Heart right ventricle (tissue), 16 donors: ENCODE results near the gene SLC7A8. TPM values are rescaled to one million over a fixed set of nuclear protein-coding genes. Genes with fewer than 3 reads are reported as not detected.
"Not testable (repeated sequence)": the region's sequence is repeated elsewhere in the genome, so short reads cannot be mapped to it uniquely, and the experiment has no call there.

Experiments used
- ATAC-seq, 8 donors: fragments of 200-7000 bp; cut with Tn5 transposase; one replicate each; pipeline ENCODE4 v1.9.1; 2020; ENCODE audit warnings: mild to moderate bottlenecking in 8 of 8, moderate library complexity in 8 of 8, moderate number of reproducible peaks in 1 of 8
- DNase-seq, 2 donors: peaks; one replicate each; pipeline ENCODE4 v3.0.0-alpha.2; 2020
- H3K27ac ChIP-seq, 10 donors: fragments of 200-600 bp; sonication (generic) in 2 of 10; one replicate each; pipeline versions ENCODE4 v1.5.0 to v1.8.0; 2020 to 2022; ENCODE audit warnings: mild to moderate bottlenecking in 3 of 10
- H3K27me3 ChIP-seq, 7 donors: fragments of 200-600 bp; one replicate each; pipeline ENCODE4 v1.8.0; 2021 to 2022; ENCODE audit warnings: mild to moderate bottlenecking in 2 of 7
- H3K36me3 ChIP-seq, 9 donors: fragments of 200-600 bp; sonication (generic) in 1 of 9; one replicate each; pipeline versions ENCODE4 v1.5.0 to v1.8.0; 2020 to 2022; ENCODE audit warnings: mild to moderate bottlenecking in 2 of 9
- H3K4me1 ChIP-seq, 9 donors: fragments of 200-600 bp; sonication (generic) in 1 of 9; one replicate each; pipeline versions ENCODE4 v1.5.0 to v1.8.0; 2020 to 2022; ENCODE audit warnings: mild to moderate bottlenecking in 4 of 9
- H3K4me3 ChIP-seq, 10 donors: fragments of 200-600 bp; sonication (generic) in 2 of 10; one replicate each; pipeline versions ENCODE4 v1.5.0 to v1.8.0; 2020 to 2022; ENCODE audit warnings: mild to moderate bottlenecking in 7 of 10, moderate library complexity in 2 of 10
- H3K9me3 ChIP-seq, 11 donors: fragments of 200-600 bp in 10 of 11; sonication (generic) in 2 of 11; one replicate each; pipeline versions ENCODE4 v1.5.0 to v1.8.0; 2013 to 2022; ENCODE audit warnings: mild to moderate bottlenecking in 2 of 11, control low read depth in 1 of 11, moderate library complexity in 1 of 11
- CTCF ChIP-seq, 9 donors: fragments of 200-600 bp; sonication (generic) in 2 of 9; IDR thresholded peaks; one replicate each; pipeline versions ENCODE4 v1.5.0 to v1.8.0; 2021 to 2022; ENCODE audit warnings: antibody characterized with exemption in 9 of 9, mild to moderate bottlenecking in 5 of 9, moderate library complexity in 1 of 9
- WGBS, 2 donors: extraction: QIAGEN DNeasy Blood & Tissue Kit; methylation state at CpG; one replicate each; pipeline ENCODE4 v1.1.7; 2013; ENCODE audit warnings: inconsistent platforms in 1 of 2; 5-methylcytosine and 5-hydroxymethylcytosine counted together
- intact Hi-C, 10 donors: fragments of 100-400 bp; cut with DNase I; formaldehyde crosslinking; loops; one replicate each; pipeline versions ENCODE4 v1.11.1 to v1.14.2; 2022
- polyA plus RNA-seq, 2 donors: library from polyadenylated mRNA; stranded (reverse); fragments of 200-250 nt; gene quantifications; one replicate each; pipeline ENCODE4 v1.2.3, GENCODE V29; 2013
- total RNA-seq, 10 donors: library from RNA; stranded (reverse); fragmentation: NEBNext Ultra II Directional in 3 of 10; extraction: Animal tissue kit (Norgen Biotek cat#: 25700) in 3 of 10; gene quantifications; one replicate each; pipeline versions ENCODE4 v1.2.1 to v1.2.4, GENCODE V29; 2021 to 2023
- donor health status: Arrhythmogenic right ventricular cardiomyopathy.
- donor health status: ischemic (EF 13 %, LVEDD 7.1; RV severe dilation, severe dysfunction).
- donor health status: healthy with polysubstance abuse.
- donor health status: DM: no; HTN: yes; CAD: no.
- donor health status: DM: no; HTN: no; CAD: no.
- donor health status: ischemic (EF 25% LVEDD 6.9; RV normal size, moderate dysfunction).
- donor health status: ischemic (EF 25% LVEDD 5.7; RV mildly dilated, moderate dysfunction).
- donor health status: healthy.
- donor health status: DM: yes; HTN: yes; CAD: no.
- donor health status: Ischemic cardiomyopathy.
- donor health status: ischemic (EF 35%, LVEDD 5.7; RV mildly dilated, moderate dysfunction).
- donor health status: nonischemic (EF 11% LVEDD 7.7; RV severe dilation, severe dysfunction).
- donor health status: DM: yes; HTN: yes; CAD: no.
- donor health status: PGD.
- donor health status: ischemic (EF 29% LVEDD 5.4; RV normal size, mild dysfunction).
- donor health status: nonischemic (EF 23%, LVEDD 6.1; RV moderate dilation, normal function).

The SLC7A8 gene
- total and polyA plus RNA-seq, 12 donors, result 5.9 to 14.9 (median 9.6) TPM

GRCh38 chr14:23113431-23114119 is 69.9 kb downstream of the SLC7A8 start:
- intact Hi-C loops, result no loop called here
- Histone ChIP-seq H3K36me3 (no peaks in the 10 kb centered on the region), H3K27ac (peak overlapping the region in 1 of 10 donors; percentile 42), H3K27me3 (peaks cover 0 to 29% (median 7%) of the 10 kb centered on the region in 7 donors), H3K4me3 (no peak overlapping the region), H3K9me3 (no peaks in the 10 kb centered on the region), H3K4me1 (peaks cover 0 to 36% (median 0%) of the 10 kb centered on the region in 9 donors)
- WGBS, 2 donors, result 37 to 59% methylated on average over 10 of the region's 10 CpGs
- no peak for TF ChIP-seq CTCF (IDR thresholded peaks at IDR 0.05)
- DNase-seq (no peak), ATAC-seq (peak in 6 of 8 donors; percentile 6 to 41 (median 20))

DNA sequence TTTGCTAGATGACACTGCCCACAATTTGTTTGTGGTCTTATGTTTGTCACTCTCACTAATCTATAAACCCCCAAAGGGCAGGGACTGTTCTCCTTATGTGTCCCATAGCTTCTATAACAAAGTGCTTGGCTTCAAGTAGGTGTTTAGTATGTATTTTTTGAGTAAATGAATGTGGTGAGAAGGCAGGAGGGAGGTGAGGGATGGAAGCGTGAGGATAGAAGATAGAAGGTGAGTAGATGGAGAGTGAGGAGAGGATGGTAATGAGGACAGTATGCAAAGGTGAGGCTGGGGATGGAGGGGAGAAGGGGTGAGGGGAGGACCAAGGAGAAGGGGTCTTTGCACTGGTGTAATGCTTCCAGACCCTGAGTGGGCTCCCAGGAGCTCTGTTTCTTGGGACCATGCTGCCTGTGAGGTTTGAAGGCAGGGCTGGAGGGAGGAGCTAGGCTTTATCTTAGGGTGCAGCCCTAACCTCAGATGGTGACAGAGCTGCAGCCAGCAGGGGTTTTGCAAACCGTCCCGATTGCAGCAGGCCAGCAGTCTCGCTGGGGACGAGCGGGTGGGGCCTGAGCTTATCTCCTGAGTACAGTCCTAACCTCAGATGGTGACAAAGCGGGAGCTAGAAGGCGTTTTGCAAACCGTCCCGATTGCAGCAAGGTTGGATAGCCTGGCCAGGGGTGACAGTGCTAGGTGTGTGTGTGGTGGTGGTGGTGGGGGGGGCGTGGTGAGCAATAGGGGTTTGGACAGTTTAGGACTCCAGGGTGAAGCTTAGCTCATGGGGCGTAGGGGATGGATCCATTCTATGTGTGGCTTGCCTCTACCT is 70.9 kb downstream of the SLC7A8 start:
- DNase-seq (no peak), ATAC-seq (peak in 2 of 8 donors; percentile 34 to 42)
- H3K9me3 ChIP-seq, result no peaks in the 10 kb centered on the region
- 48 to 51% methylated on average over 12 of the region's 12 CpGs for WGBS, 2 donors
- peak overlapping the region in 1 of 10 donors; percentile 42 for H3K27ac ChIP-seq
- H3K27me3 ChIP-seq, result peaks cover 0 to 27% (median 7%) of the 10 kb centered on the region in 7 donors
- H3K36me3 ChIP-seq, result no peaks in the 10 kb centered on the region
- H3K4me1 ChIP-seq, result peaks cover 0 to 32% (median 0%) of the 10 kb centered on the region in 9 donors
- intact Hi-C loops, result no loop called here
- TF ChIP-seq CTCF (IDR thresholded peaks at IDR 0.05), result no peak
- H3K4me3 ChIP-seq, result no peak overlapping the region

DNA sequence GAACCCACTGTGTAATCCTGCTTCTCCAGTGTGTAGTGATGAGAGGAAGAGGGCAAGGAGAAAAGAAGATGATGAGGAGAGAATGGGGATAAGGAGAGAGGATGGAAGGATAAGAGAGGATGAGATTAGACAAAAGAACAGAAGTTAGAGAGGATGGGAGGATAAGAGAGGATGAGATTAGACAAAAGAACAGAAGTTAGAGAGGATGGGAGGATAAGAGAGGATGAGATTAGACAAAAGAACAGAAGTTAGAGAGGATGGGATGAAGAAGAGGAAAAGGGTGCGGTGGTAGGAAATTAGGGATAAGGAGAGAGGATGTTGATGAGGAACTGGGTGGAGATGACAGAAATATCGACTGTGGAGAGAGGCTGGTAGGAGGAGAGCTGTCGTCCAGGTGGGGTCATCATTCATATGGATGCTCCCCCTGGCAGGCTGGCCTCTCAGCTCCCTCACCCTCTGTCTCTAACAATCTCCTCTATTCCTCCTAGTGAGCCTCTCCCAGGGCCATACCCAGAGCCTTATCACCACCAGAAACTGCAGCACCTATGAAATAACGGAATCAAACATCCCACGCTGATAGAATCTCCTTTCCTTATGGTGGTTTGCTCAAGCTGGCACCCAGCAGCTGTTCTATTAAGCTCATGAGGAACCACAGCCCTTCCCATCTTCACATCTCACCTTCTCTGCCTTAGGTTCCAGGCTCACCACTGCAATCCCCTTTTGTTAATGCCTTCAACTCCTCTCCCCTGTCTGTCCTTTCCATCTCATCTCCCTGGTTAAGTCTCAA is 72.7 kb downstream of the SLC7A8 start:
- Histone ChIP-seq H3K4me1 (peaks cover 0 to 36% (median 1%) of the 10 kb centered on the region in 9 donors), H3K27me3 (peaks cover 0 to 24% (median 7%) of the 10 kb centered on the region in 7 donors), H3K9me3 (no peaks in the 10 kb centered on the region), H3K27ac (no peak overlapping the region), H3K4me3 (no peak overlapping the region), H3K36me3 (no peaks in the 10 kb centered on the region)
- intact Hi-C loops, result loop anchor here in 1 of 10 donors (2.0 kb wide), 1 partner anchor 42 kb away; no protein-coding TSS in a partner anchor
- DNase-seq, result no peak
- no peak for ATAC-seq
- WGBS, 2 donors, result 59 to 67% methylated on average over 5 of the region's 5 CpGs
- no peak for TF ChIP-seq CTCF (IDR thresholded peaks at IDR 0.05)

DNA sequence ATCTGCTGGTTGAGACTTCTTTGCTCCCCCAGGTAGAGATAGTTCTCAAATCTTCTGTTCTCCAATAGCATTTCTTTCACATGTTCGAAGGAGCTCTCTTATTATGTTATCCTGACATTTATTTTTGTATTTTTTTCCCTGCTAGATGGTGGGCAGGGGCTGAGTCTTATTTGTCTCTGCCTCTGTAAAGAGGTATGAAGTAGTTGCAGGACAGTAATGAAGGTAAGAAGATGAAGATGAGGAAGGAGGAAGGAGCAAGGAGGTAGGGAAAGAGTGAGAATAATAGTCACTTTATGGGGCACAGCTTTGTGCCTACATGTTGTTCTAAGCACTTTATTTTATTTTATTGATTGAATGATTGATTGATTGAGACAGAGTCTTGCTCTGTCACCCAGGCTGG is 73.7 kb downstream of the SLC7A8 start:
- Histone ChIP-seq H3K27me3 (peaks cover 0 to 23% (median 7%) of the 10 kb centered on the region in 7 donors), H3K4me1 (peaks cover 0 to 35% (median 6%) of the 10 kb centered on the region in 9 donors), H3K36me3 (no peaks in the 10 kb centered on the region), H3K9me3 (no peaks in the 10 kb centered on the region), H3K4me3 (no peak overlapping the region), H3K27ac (no peak overlapping the region)
- DNase-seq (no peak), ATAC-seq (no peak)
- TF ChIP-seq CTCF (IDR thresholded peaks at IDR 0.05), result no peak
- 86 to 95% methylated on average over 1 of the region's 1 CpG for WGBS, 2 donors
- intact Hi-C loops, result loop anchor here in 3 of 10 donors (2.0 to 5.0 kb wide), 2 partner anchors 41 to 42 kb away; no protein-coding TSS in a partner anchor

DNA sequence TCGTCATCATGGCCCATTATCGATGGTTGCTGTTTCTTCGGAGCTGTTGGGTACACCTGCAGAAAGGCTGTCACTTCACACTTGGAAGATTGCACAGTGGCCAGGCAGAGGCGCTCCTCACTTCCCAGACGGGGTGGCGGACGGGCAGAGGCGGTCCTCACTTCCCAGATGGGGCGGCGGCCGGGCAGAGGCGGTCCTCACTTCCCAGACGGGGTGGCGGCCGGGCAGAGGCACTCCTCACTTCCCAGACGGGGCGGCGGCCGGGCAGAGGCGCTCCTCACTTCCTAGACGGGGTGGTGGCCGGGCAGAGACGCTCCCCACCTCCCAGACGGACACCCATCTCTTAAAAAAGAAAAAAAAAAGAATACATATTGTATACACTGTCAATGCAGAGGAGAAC is 75.3 kb downstream of the SLC7A8 start:
- H3K9me3 ChIP-seq, H3K36me3 ChIP-seq, H3K4me3 ChIP-seq, ATAC-seq, H3K27ac ChIP-seq, DNase-seq: not testable (repeated sequence)
- Histone ChIP-seq H3K27me3 (peaks cover 0 to 23% (median 7%) of the 10 kb centered on the region in 7 donors), H3K4me1 (peaks cover 0 to 19% (median 0%) of the 10 kb centered on the region in 9 donors)
- intact Hi-C loops, result loop anchor here in 2 of 10 donors (2.0 to 5.0 kb wide), 2 partner anchors 39 to 41 kb away; no protein-coding TSS in a partner anchor
- 90 to 92% methylated on average over 24 of the region's 24 CpGs for whole genome bisulfite sequencing, 2 donors

DNA sequence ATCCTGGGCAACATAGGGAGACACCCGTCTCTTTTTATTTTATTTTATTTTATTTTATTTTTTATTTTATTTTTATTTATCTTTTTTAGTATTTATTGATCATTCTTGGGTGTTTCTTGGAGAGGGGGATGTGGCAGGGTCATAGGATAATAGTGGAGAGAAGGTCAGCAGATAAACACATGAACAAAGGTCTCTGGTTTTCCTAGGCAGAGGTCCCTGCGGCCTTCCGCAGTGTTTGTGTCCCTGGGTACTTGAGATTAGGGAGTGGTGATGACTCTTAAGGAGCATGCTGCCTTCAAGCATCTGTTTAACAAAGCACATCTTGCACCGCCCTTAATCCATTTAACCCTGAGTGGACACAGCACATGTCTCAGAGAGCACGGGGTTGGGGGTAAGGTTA is 75.8 kb downstream of the SLC7A8 start:
- not testable (repeated sequence) for ATAC-seq, H3K36me3 ChIP-seq, DNase-seq, H3K27ac ChIP-seq, H3K9me3 ChIP-seq, H3K4me3 ChIP-seq
- intact Hi-C loops, result loop anchor here in 2 of 10 donors (2.0 to 5.0 kb wide), 2 partner anchors 39 to 40 kb away; no protein-coding TSS in a partner anchor
- Histone ChIP-seq H3K4me1 (peaks cover 0 to 15% (median 0%) of the 10 kb centered on the region in 9 donors), H3K27me3 (peaks cover 0 to 20% (median 6%) of the 10 kb centered on the region in 7 donors)
- 78 to 91% methylated on average over 1 to 2 of the region's 5 CpGs for WGBS, 2 donors
